ENCODE results near the gene SFMBT1.

DNA sequence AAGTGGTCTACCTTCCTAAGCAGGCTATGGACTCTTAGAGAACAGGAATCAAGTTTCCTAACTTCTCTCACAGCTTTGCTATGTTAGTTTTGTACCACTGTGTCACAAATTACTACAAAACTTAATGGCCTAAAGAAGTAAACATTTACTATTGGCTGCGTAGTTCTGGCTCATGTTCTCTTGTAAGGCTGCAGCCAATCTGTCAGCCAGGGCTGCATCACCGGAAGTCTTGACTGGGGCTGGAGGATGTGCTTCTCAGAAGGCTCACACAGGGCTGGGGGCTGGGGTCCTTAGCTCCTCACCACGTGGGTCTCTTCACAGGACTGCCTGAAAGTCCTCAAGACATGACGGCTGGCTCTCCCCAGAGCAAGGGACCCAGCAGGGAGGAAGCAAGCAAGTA, 164.0 kb downstream of the SFMBT1 start:
- TF ChIP-seq POLR2AphosphoS5 (IDR thresholded peaks at IDR 0.05; ENCODE audit: low read depth, low read length) (no peak), TAF1 (IDR thresholded peaks at IDR 0.05; ENCODE audit: borderline replicate concordance, insufficient read depth, low read length) (no peak)

Data from PFSK-1 (cell line).